HG03066 (cell line): ENCODE results near the gene TENM3.

Source experiments
- ATAC-seq: cut with Tn5 transposase; IDR thresholded peaks from one replicate; pipeline ENCODE4 v1.9.1; 2021; ENCODE audit warnings: low read depth; ENCODE audit not compliant: unreplicated experiment

Gene TENM3

DNA sequence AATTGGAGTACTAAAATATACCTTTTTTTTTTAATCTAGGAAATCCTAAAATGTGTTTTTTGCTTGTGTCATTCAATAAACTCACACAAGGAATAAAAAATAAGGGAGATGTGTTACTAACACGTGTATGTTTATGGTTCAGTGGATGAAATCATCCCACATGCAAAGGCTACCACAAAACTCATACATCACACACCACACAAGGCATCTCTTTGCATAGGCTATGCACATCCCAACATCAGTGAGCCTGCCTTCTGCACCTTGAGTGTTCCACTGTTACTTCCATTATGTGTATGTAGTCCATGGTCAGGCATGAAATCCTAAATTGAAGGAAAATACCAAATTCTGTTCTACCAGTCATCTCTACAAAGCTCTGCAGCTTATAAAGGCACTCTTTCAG, 460.9 kb downstream of the TENM3 start:
- ATAC-seq, result no peak

DNA sequence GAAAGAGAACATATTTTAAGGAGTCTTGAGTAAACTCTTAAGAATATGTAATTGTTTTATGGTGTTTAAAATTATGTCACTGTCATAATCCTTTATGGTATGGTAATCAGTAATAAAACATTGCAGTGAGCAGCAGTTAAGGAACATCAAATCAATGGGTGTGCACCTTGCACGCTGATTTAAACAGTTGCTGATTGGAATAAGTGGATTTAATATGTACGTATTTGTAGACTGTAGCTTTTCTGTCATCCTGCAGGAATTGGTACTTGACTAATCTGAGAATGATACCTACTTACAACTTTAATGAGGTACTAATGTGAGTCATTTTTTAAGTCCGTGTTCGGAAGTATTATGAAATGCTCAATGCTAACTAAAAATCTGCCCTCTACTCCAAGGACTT, 461.7 kb downstream of the TENM3 start:
- ATAC-seq, result no peak

DNA sequence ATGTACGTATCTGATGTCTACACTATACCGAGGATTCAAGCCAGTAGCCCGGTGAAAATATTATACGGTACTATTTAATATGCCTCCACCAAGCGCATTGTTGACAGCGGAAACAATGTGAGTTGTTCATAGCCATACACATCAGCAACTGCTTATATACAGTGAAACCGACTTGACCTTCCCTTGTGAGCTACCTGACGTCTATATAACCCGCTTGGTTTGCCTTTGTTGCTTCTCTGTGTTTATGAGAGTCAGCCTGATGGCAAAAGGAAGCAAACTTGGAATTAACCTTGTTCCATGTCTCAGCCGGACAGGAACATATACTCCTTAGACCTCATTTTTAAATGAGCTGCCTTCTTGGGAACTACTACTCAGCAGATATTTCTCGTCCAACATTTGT, 462.2 kb downstream of the TENM3 start:
- ATAC-seq, result no peak

DNA sequence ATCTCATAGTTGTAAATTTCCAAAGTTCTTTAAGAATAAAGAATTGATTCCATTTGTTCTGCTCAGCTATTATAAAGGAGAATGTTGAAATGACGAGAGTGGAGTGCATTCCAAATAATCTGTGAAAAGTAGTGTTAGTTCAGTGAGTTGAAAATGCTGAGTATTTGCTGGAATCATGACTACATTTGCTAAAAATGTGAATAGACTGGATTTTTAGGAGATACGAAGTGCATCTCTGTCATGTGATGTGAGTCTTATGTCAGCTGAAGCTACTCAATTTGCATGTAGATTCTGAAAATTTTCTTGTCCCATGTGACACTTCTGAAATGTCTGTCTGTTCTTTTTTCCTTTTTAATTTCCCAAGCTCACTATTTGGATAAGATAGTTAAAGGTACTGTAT, 468.0 kb downstream of the TENM3 start:
- no peak for ATAC-seq

DNA sequence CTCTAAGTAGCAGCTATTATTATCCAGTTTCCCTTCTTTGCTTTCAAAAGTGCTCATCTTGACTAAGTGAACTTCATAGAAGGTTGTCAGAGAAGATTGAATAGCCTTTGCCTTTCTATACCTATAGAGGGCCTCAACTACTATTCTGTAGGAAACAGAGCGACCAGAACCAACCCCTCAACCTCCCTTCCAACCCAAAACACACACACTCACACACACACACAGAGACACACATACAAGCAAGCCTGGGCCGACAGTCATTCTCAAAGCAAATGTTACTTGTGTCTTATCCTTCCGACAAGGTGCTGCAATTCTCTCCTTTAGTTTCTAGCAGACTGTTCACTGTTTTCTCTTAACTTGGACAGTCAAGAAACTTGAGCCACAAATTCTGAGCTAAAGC, 472.3 kb downstream of the TENM3 start:
- ATAC-seq, result no peak

DNA sequence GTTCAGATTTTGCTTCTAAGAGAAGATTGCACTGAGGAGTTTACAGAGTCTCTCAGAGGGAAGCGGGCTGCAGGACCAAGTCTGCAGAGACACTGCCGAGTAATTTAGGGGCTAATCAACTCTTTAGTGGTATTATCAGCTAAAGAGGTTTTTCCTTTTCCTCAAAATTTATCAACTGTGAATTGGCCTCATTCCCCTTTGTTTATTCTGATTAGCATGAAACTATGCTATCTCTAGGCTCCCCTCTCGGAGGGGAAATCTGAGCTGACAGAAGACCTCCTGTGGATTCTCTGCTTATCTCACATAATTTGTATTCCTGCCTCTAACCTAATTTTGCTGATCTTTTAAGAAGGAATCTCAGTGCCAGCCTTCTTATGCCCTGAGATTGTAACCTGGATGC, 473.0 kb downstream of the TENM3 start:
- ATAC-seq, result no peak

DNA sequence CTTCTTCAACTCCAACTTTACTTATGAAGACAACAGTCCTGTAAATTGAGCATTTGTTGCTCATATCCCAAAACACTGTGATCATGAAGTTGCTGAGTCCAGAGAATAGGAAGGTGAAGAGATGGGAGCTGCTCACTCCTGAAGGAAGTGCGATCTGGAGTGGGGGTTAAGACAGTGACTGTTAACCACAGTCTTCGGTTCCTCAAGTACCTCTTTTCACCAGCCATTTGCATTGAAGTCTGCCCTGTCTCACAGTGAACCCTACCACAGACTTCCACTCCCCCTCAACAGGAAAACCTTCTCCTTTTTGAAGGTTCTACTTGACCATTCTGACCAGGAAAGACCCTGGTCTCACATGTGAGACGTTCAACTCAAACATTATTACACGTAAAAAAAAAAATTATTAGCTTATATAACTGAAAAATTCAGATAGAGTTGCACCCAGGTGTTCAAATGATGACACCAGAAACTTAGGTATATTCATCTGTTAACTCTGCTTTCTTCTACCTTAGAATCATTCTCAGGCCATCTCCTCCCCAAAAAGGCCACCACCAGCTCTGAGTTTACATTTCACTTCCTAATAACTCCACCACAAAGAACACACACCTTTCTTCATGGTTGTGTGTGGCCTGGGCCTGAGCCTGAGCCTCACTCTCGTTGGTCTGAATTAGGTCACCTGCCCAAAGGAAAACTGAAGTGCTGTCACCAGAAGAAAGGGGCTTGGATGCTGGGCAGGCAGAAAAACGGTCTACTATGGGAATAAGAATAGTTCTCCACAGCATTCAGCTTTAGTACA, 474.8 kb downstream of the TENM3 start:
- peak; percentile 53 for ATAC-seq

DNA sequence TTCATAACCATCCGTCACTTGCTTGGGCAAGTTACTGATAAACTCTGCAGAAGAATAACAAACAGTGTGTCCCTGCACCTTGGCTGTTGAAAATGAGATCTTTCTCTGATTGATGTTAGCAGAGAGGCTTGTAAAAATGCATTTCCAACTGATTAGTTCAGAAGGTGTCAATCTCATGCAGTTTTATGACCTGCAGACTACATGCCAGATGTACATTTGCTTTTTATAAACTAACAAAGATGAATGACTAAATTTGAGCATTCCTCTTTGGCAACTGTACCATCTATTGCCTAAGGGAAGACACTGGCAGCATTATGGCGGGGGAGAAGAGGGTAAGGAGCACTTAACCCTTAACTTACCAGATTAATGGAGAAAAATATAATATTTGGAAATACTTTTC, 481.2 kb downstream of the TENM3 start:
- ATAC-seq, result no peak

DNA sequence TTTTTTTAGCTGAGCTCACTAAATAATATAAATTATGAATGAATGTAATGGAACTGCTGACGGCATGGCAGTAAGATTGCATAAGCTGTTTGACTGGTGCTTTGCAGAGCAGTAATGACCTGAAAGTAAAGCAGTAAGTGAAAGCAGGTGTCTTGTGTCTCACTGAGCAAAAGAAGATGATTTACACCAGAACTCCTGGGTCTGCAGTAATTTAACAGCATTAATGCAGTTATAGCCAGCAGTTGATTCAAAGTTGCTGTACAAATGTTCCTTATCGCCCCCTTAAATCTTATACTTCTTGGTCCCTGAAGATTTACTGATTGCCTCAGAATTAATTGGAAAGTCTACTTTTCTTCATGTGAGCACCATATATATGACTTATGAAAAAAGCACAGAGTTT, 486.3 kb downstream of the TENM3 start:
- no peak for ATAC-seq

DNA sequence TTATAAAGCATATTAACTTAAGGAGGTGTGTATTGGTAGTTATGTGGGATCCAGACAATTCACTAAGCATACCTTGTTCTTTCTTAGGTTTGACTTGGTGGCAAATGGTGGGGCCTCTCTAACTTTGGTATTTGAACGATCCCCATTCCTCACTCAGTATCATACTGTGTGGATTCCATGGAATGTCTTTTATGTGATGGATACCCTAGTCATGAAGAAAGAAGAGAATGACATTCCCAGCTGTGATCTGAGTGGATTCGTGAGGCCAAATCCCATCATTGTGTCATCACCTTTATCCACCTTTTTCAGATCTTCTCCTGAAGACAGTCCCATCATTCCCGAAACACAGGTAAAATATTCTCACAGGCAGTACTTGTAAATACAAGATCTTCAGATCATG, 487.6 kb downstream of the TENM3 start:
- no peak for ATAC-seq

DNA sequence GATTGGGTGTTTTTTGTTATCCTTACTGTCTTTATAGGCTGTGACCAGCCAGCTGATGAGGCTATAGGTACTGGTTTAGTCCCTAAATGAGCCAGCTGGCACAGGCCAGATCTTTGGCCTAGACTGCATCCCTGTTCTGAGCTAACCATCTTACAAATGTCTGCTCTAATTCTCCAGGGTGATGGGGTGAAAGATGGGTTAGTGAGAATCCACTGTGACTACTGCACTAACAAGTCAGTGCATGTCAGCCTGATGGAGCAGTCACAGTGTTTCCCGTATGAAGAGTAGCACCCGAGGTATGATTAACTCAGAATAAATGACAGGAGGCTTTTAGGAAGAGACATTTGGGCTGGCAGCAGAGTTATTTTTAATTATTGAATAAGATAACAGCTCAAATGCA, 493.0 kb downstream of the TENM3 start:
- ATAC-seq, result no peak

DNA sequence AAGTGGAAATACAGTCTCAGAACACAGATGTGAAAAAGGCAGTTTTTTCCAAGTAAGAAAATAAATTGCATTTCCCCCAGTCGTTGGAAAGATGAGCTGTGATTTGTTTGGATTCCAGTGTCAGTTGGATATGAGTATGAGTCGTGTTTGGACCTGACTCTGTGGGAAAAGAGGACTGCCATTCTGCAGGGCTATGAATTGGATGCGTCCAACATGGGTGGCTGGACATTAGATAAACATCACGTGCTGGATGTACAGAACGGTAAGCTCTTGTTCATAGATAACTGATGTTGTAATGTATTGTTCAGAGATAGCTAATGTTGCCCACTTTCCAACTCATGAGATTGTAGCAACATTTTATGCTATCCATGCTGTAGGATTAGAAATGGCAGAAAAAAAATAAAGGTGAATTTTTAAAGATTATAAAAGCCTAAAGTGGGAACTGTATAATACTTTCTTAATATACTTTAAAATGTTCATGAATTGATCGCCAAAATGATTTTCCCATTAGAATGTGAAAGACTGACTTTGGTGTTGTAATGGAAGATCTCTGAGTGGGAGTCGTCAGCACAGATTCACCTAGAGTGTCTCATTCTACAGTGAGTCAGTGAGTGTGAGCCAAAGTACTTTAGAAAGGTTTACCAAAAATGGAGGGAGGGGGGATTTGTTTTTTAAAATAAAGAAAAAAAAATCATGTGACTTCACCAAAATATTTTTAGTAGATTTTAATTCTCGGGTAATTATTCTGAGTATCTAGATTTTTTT, 495.3 kb downstream of the TENM3 start:
- no peak for ATAC-seq

DNA sequence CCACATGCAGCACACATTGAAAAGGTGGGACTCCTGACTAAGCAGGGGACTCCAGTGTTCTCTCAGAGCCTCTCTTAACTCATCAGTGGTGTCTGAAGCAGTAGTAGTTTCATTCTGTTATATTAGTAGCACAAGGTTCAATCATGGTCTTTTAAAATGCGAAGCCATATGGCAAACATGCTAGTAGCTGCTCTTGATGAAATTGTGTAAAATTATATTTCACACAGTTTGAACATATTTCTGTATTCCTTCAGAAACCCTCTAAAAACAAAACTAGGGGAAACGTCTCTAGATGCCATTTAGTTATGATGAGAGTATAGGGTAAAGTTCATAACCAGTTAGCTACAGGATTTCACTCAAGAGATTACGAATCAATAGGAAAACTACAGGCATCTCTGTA, 497.1 kb downstream of the TENM3 start:
- no peak for ATAC-seq

DNA sequence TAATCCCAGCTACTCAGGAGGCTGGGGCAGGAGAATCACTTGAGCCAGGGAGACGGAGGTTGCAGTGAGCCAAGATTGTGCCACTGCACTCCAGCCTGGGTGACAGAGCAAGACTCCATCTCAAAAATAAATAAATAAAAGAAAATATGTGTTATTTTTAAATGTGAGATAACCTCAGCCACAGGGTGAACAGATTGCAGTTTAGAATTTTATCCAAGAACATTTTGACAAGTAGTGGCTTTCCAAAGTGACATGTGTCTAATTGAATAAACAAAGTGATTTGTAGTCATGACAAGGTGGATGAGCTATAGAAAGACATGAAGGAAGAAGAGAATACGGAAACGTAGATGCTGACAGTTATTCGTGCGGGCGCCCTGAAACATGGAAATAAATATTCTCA, 497.9 kb downstream of the TENM3 start:
- no peak for ATAC-seq

DNA sequence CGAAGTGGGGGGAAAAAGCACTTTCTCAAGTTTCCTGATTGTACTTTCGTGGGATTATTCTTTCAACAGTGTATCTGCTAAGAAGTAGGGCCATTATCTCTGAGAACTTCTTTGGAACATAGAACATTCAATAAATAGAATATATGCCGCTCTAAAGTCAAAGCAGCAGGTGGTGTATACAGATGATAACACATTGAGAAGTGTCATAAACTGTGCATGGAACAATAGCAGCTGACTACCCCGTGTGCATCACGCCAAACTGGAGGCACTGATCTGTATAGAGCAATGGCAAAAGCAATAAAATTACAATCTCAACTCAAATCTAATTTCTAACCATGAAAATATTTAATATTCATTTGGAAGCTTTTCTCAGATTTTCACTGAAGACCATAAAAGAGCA, 498.7 kb downstream of the TENM3 start:
- no peak for ATAC-seq

DNA sequence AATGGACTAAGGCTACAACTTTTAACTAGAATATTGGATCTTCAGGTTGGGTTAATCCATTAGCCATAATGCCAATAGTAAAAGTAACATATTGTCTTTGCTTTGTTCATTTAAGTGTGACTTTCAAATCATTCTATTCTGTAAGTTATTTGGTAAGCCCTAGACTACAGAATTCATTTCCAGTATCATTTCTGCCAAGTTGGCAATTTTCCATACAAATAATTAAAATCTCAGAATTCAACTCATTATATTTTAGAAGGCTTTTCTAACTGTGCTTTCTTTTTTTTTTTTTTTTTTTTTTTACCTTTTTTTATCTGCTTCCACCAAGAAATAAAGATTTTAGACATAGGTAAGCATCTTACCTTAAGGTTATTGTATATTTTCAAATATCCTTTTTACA, 500.6 kb downstream of the TENM3 start:
- no peak for ATAC-seq

DNA sequence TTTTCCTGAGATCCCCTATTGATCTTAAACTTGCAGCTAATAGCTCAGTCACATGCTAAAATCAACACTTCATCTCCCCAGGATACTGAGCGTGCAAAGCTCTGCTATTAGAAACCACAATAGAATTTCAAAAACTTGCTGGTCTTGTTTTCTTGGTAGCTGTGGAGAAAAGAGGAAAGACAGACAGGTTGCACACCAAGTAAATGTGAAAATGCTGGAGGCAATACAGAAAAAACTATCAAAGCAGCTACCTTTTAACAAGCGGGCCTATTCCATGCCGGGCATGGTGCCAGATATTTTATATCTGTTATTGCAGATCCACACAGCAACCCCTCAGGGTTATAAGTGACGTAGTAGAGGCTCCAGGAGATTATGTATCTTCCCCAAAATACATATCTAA, 502.0 kb downstream of the TENM3 start:
- ATAC-seq, result no peak

DNA sequence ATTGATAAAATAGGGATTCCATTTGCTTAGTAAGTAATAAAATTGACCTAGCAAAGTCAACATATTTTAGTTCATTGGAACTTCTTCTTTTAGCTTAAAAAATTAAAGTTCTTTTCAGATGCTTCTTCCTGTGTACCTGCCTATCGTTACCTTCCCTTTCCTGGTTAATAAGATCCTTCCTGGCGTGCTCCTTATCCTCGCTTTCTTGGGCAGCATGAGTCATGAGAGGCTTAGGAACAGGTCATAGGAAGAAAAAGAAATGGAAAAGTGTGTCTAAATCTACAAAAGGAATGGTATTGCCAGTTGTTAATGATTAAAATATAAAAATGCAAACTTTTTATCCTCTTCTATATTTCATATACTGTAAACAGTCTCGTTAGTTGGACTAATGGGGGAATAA, 503.7 kb downstream of the TENM3 start:
- ATAC-seq, result no peak

DNA sequence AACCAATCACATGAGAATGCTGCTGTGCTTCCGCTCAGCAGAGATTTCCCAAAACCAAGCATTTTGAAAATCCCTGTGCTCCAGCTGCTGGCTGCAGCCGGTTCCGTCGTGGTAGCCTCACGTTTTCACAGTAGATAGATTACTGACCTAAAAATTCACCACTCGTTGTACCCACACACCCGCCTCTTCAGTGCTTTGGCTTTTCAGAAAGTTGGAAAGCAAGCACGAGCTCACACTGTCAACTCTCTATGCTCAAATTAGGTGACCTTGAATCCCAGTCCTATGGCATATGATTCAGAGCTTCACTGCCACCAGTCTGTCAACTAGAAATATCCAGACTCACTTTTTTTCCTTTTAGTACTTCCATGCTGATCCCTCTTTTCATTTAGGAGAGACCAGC, 505.1 kb downstream of the TENM3 start:
- ATAC-seq, result no peak

DNA sequence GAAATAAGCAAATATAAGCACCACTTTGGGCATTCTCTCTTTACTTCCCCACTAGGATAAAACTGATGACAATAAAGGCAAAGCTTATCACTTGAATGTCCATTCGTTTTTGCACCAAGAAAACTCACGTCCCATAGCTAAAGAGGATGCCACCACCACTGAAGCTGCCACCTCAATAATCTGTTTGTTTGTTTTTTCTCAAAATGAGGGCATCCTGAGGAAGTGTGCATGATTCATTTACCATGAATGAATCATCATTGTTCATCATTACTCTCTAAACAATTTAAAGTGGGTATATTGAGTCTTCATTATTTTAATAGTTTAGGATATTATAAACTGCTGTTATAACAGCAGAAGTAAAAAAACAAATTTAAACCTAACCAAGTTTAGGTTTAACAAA, 505.7 kb downstream of the TENM3 start:
- ATAC-seq, result no peak

DNA sequence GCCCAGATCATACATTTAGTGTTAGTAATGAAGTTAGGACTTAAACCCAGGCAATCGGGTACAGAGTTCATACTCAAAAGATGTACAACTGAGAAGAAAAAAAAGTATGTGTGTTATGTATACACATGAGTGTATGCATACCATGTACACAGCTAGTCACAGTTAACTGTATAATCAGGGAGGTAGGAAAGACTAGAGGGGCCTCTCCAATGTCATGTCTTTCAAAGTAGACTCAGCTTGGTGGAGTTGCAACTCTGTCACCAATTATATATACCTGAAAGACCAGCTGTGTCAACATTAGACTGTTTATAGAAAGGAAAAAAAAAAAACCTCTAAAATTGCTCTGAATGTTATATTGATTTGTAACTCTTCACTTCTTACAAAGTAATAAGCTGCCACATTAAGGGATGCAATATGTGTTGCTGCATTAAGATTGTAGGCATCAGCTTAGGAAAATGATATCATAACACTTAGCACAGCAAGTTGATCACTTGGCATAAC, 506.5 kb downstream of the TENM3 start:
- ATAC-seq, result no peak
